RPMI7951 (cell line): ENCODE measurements around the gene GP1BB. TPM values are rescaled to one million over a fixed set of nuclear protein-coding genes. Genes with fewer than 3 reads are reported as not detected.
A peak's percentile ranks its signal among the peaks of the same experiment; 100 is the strongest.
"Not testable (repeated sequence)": the region's sequence is repeated elsewhere in the genome, so short reads cannot be mapped to it uniquely, and the experiment has no call there.

ENCODE experiments used
- DNase-seq: peaks from one replicate; pipeline ENCODE4 v3.0.0-alpha.2; 2012; ENCODE audit warnings: low read depth
- total RNA-seq: library from RNA; depleted of rRNA; stranded (reverse); fragments of >200 nt; shearing (Covaris generic); gene quantifications from 2 replicates; pipeline ENCODE4 v1.2.3, GENCODE V29; 2014; rRNA removed

The GP1BB gene
- 0.78 TPM in 1 of 2 replicates, not detected in the other for total RNA-seq

- peak; percentile 47 for DNase-seq
Measured at GRCh38 chr22:19723232-19723982, at the start of gene GP1BB. Gene GP1BB, plus strand, starts transcription at chr22:19723539. Its CDS starts 31 bp downstream, at chr22:19723570.

GRCh38 chr22:19673660-19674059 is 49.7 kb upstream of the GP1BB start:
- no peak for DNase-seq

- DNase-seq = peak; percentile 5
Measured at GRCh38 chr22:19674129-19674928, 49.0 kb upstream of the GP1BB start.

GRCh38 chr22:19674929-19675253 is 48.4 kb upstream of the GP1BB start:
- no peak for DNase-seq

- DNase-seq = no peak
Measured at GRCh38 chr22:19675428-19675827, 47.9 kb upstream of the GP1BB start.

GRCh38 chr22:19676437-19676836 is 46.9 kb upstream of the GP1BB start:
- not testable (repeated sequence) for DNase-seq

GRCh38 chr22:19678949-19679521 is 44.3 kb upstream of the GP1BB start:
- DNase-seq = no peak

GRCh38 chr22:19679522-19680101 is 43.7 kb upstream of the GP1BB start:
- DNase-seq = peak; percentile 4

- DNase-seq = no peak
Measured at GRCh38 chr22:19680287-19680881, 43.0 kb upstream of the GP1BB start.

GRCh38 chr22:19680911-19681862 is 42.2 kb upstream of the GP1BB start:
- DNase-seq = no peak

GRCh38 chr22:19681863-19682245 is 41.5 kb upstream of the GP1BB start:
- DNase-seq = no peak

GRCh38 chr22:19686946-19687345 is 36.4 kb upstream of the GP1BB start:
- DNase-seq = no peak

- DNase-seq = no peak
Measured at GRCh38 chr22:19687561-19688300, 35.6 kb upstream of the GP1BB start.

- DNase-seq = no peak
Measured at GRCh38 chr22:19688301-19689290, 34.7 kb upstream of the GP1BB start.

- no peak for DNase-seq
Measured at GRCh38 chr22:19689408-19689807, 33.9 kb upstream of the GP1BB start.

- no peak for DNase-seq
Measured at GRCh38 chr22:19691007-19691720, 32.2 kb upstream of the GP1BB start.

- no peak for DNase-seq
Measured at GRCh38 chr22:19691721-19692341, 31.5 kb upstream of the GP1BB start.

GRCh38 chr22:19693581-19693980 is 29.8 kb upstream of the GP1BB start:
- DNase-seq = no peak
